ENCODE data around the gene TMEM121.
"Not testable (repeated sequence)": the region's sequence is repeated elsewhere in the genome, so short reads cannot be mapped to it uniquely, and the experiment has no call there.

The TMEM121 gene

GRCh38 chr14:105570482-105570881 is 44.1 kb downstream of the TMEM121 start:
- DNase-seq (ENCODE audit: low read depth in 2 of 2), result no peak

GRCh38 chr14:105571181-105571951 is 45.0 kb downstream of the TMEM121 start:
- not testable (repeated sequence) for DNase-seq (ENCODE audit: low read depth in 2 of 2)

- not testable (repeated sequence) for DNase-seq (ENCODE audit: low read depth in 2 of 2)
Observed at GRCh38 chr14:105572063-105572462, 45.7 kb downstream of the TMEM121 start.

DNA sequence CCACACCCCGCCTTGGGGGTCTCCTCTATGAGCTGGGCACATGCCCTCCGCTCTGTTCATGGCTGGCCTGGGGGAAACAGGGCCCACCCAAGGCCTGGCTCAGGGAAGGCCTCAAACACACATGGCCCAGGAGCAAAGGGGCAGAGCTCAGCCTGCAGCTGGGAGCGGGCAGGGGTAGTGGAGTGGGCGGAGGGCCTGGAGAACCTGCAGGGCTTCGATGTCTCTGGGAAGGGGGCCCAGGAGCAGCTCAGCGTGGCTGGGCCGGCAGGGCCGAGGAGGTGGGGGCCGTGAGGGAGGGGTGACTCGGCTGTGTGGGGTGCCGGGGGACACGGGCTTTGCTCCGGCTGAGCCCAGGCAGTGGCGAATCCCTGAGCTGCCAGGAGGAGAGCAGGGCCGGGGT is 47.5 kb downstream of the TMEM121 start:
- not testable (repeated sequence) for DNase-seq (ENCODE audit: low read depth in 2 of 2)

DNA sequence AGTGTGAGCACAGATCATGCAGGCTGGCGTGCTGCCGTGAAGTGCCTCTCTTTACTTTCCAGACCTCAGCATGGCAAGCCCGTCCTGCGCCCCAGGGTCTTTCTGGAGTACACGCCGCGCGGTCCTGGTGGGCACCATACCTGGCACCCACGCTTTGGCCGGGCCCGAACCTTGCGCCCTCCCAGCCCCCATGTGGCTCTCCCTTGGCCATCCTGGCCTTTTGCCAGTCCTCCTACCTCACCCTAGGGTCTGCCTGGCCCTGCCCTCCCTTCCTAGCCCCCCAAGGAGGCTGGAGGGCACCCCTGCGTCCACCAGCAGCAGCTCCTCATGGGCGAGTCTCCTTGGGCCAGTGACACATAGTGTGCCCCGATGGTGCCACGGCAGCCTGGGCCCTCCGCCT is 48.0 kb downstream of the TMEM121 start:
- not testable (repeated sequence) for DNase-seq (ENCODE audit: low read depth in 2 of 2)

GRCh38 chr14:105575016-105575700 is 48.8 kb downstream of the TMEM121 start:
- DNase-seq (ENCODE audit: low read depth in 2 of 2), result not testable (repeated sequence)

DNA sequence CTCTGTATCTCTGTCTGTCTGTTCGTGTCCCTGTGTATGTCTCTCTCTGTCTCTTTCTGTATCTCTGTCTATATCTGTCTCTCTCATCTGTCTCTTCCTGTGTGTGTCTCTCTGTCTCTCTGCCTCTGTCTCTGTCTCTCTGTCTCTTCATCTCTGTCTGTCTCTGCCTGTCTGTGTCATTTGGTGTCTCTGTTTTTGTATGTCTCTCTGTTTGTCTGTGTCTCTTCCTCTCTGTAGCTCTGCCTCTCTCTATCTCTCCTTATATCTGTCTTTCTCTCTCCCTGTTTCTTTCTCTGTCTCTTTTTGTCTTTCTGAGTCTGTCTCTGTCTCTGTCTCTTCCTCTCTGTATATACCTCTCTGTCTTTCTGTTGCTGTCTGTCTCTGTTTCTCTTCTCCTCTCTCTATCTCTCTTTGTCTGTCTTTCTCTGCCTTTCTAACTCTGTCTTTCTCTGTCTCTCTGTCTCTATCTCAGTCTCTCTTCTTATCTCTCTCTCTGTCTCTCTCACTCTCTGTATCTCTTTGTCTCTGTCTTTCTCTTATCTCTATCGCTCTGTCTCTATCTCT is 50.2 kb downstream of the TMEM121 start:
- no peak for DNase-seq (ENCODE audit: low read depth in 2 of 2)

DNA sequence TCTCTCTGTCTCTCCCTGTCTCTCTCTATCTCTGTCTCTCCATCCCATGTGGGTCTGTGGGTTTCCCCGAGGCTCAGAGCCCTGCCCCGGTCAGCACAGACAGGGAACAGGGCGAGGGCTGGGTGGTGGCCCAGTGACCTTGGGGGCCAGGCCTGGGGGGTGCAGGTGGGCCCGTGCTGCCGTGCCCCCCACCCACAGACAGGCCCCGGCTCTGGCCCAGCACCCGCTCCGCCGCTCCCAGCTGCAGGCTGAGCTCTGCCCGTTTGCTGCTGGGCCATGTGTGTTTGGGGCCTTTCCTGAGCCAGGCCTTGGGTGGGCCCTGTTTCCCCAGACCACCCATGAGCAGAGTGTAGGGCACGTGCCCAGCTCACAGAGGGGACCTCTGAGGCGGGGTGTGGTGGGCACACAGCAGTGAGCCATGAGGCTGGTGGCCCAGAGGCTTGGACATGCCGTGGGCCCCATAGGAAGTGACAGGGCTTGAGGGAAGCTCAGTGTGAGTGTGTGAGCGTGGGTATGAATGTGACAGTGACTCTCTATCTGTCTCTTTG is 51.0 kb downstream of the TMEM121 start:
- DNase-seq (ENCODE audit: low read depth in 2 of 2), result no peak

GRCh38 chr14:105578070-105578469 is 51.7 kb downstream of the TMEM121 start:
- no peak for DNase-seq (ENCODE audit: low read depth in 2 of 2)

GRCh38 chr14:105579221-105579620 is 52.8 kb downstream of the TMEM121 start:
- not testable (repeated sequence) for DNase-seq (ENCODE audit: low read depth in 2 of 2)

Measured in stimulated activated CD4-positive, alpha-beta T cell treated with anti-CD3 and anti-CD28 coated beads, Interleukin-4, amount 100 ng/mL, for 48 hours (primary cell).